Parathyroid adenoma (tissue), 2 donors: Measurements from ENCODE around the gene PBXIP1.
A peak's percentile ranks its signal among the peaks of the same experiment; 100 is the strongest.

ENCODE experiments used
- H2AFZ ChIP-seq: fragments of 300-600 bp; sonication (generic); one replicate; pipeline ENCODE4 v1.7.0; 2017; ENCODE audit warnings: antibody characterized with exemption, mild to moderate bottlenecking
- H3K27ac ChIP-seq: fragments of 300-600 bp; sonication (generic); one replicate; pipeline ENCODE4 v1.7.0; 2017
- H3K27me3 ChIP-seq: fragments of 300-600 bp; sonication (generic); one replicate; pipeline ENCODE4 v1.7.0; 2017; ENCODE audit warnings: low read length; ENCODE audit not compliant: control insufficient read depth, insufficient read depth
- H3K36me3 ChIP-seq: fragments of 300-600 bp; sonication (generic); one replicate; pipeline ENCODE4 v1.7.0; 2017; ENCODE audit warnings: low read length; ENCODE audit not compliant: control insufficient read depth, insufficient read depth
- H3K4me1 ChIP-seq: fragments of 300-600 bp; sonication (generic); one replicate; pipeline ENCODE4 v1.7.0; 2017; ENCODE audit warnings: control low read depth
- H3K4me2 ChIP-seq: fragments of 300-600 bp; sonication (generic); one replicate; pipeline ENCODE4 v1.7.0; 2017; ENCODE audit warnings: low read length
- H3K4me3 ChIP-seq: fragments of 300-600 bp; sonication (generic); one replicate; pipeline ENCODE4 v1.7.0; 2017; ENCODE audit warnings: low read depth, low read length
- H3K79me2 ChIP-seq: fragments of 300-600 bp; sonication (generic); one replicate; pipeline ENCODE4 v1.7.0; 2017; ENCODE audit warnings: control low read depth
- H3K9ac ChIP-seq: fragments of 300-600 bp; sonication (generic); one replicate; pipeline ENCODE4 v1.7.0; 2017; ENCODE audit warnings: mild to moderate bottlenecking
- H3K9me3 ChIP-seq: fragments of 300-600 bp; sonication (generic); one replicate; pipeline ENCODE4 v1.7.0; 2017; ENCODE audit warnings: low read length; ENCODE audit not compliant: control insufficient read depth
- CTCF ChIP-seq: fragments of 300-600 bp; sonication (generic); IDR thresholded peaks from one replicate; pipeline ENCODE4 v1.7.0; 2017; ENCODE audit warnings: antibody characterized with exemption, mild to moderate bottlenecking
- donor health status: primary hyperparathyroidism.

Gene PBXIP1

DNA sequence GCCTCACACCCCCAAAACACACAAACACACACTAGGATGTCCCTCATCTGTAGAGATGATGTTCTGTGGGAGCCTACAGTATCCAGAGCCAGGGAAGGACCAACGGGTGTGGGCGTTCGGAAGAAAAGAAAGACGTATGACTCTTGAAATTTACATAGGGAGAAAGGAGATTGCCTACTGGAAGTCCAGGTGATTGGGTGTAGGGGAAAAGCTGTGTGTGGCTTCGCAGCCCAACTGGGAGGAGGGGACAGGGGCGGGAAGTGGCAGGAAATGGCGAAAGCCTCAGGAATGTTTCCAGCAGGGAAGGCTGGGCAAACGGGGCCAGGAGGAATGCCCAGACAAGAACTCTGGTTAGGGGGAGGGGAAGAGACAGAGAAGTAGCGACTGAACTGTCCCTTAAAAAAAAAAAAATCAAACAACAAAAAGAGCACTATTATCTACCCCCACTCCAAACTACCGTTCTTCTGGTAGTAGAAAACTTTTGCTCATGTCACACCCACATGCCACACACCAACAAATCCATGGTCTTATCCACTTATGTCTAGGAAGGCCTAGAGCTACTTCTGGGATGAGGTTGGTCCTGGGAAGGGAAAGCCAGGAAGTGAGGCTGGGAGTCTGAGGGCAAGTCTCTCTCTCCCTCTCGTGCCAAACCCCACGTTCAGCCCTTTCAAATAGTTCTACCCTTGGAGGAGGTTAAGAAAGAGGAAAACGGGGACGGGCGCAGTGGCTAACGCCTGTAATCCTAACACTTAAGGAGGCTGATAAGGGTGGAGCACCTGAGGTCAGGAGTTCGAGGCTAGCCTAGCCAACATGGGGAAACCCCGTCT is 16.8 kb upstream of the PBXIP1 start:
- no peaks in the 10 kb centered on the region for H3K27me3 ChIP-seq
- H3K4me3 ChIP-seq = peak overlapping the region; percentile 94
- H3K4me1 ChIP-seq = peaks cover 7% of the 10 kb centered on the region
- no peaks in the 10 kb centered on the region for H3K9me3 ChIP-seq
- no peak for TF ChIP-seq CTCF
- no peak overlapping the region for H2AFZ ChIP-seq
- H3K27ac ChIP-seq = peak overlapping the region; percentile 98
- H3K9ac ChIP-seq = no peak overlapping the region
- no peaks in the 10 kb centered on the region for H3K36me3 ChIP-seq
- peak overlapping the region; percentile 91 for H3K4me2 ChIP-seq
- H3K79me2 ChIP-seq = peaks cover 2% of the 10 kb centered on the region

DNA sequence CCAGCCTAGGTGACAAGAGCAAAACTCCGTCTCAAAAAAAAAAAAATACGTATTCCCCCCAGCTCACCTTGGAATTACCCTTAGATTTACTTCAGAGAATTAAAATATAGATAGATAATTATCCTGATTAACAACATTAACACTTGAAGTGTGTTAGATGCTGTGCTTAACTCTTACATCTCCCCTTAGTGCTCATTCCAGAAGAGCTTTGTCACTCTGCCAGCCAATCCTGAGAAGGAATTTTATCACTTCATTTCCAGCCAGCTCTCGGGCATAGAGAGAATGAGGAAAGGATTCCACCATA is 16.3 kb upstream of the PBXIP1 start:
- no peaks in the 10 kb centered on the region for H3K79me2 ChIP-seq
- H3K4me3 ChIP-seq = peak overlapping the region; percentile 94
- H2AFZ ChIP-seq = no peak overlapping the region
- no peaks in the 10 kb centered on the region for H3K36me3 ChIP-seq
- peak overlapping the region; percentile 91 for H3K4me2 ChIP-seq
- peak overlapping the region; percentile 98 for H3K27ac ChIP-seq
- no peak overlapping the region for H3K9ac ChIP-seq
- no peak for TF ChIP-seq CTCF
- no peaks in the 10 kb centered on the region for H3K27me3 ChIP-seq
- peaks cover 7% of the 10 kb centered on the region for H3K4me1 ChIP-seq
- no peaks in the 10 kb centered on the region for H3K9me3 ChIP-seq

DNA sequence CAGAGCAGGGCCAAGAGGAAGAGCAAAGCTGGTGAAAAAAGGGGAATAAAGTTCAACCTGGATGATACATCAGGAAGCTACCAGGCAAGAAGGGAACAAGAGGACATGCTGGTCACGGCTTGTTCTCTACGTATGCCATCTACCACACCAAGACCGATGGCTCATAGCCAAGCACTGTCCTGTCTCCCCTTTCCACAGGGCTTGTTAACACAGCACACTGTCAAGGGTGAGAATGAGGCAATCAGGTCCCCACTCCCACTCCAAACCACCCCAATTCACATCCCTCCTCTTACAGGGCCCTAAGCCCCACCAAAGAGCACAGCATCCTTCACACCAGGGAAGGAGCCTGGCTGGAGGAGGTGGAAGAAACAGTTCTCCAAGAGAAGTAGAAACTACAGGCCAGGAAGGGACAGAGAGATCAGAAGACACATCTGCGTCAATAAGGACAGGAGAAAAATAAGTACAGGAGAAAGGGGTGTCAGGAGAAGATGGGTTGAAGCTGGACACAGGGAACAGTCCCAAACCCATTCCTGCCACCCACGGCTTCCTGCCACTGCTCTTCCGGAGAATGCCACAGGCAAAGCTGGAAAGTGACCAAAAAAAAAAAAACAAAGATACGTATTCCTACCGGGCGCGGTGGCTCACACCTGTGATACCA is 15.6 kb upstream of the PBXIP1 start:
- no peaks in the 10 kb centered on the region for H3K27me3 ChIP-seq
- H3K36me3 ChIP-seq = no peaks in the 10 kb centered on the region
- H3K9ac ChIP-seq = no peak overlapping the region
- H2AFZ ChIP-seq = no peak overlapping the region
- peaks cover 7% of the 10 kb centered on the region for H3K4me1 ChIP-seq
- H3K4me2 ChIP-seq = peak overlapping the region; percentile 64
- TF ChIP-seq CTCF = no peak
- peak overlapping the region; percentile 45 for H3K4me3 ChIP-seq
- no peaks in the 10 kb centered on the region for H3K79me2 ChIP-seq
- no peaks in the 10 kb centered on the region for H3K9me3 ChIP-seq
- H3K27ac ChIP-seq = peak overlapping the region; percentile 98

DNA sequence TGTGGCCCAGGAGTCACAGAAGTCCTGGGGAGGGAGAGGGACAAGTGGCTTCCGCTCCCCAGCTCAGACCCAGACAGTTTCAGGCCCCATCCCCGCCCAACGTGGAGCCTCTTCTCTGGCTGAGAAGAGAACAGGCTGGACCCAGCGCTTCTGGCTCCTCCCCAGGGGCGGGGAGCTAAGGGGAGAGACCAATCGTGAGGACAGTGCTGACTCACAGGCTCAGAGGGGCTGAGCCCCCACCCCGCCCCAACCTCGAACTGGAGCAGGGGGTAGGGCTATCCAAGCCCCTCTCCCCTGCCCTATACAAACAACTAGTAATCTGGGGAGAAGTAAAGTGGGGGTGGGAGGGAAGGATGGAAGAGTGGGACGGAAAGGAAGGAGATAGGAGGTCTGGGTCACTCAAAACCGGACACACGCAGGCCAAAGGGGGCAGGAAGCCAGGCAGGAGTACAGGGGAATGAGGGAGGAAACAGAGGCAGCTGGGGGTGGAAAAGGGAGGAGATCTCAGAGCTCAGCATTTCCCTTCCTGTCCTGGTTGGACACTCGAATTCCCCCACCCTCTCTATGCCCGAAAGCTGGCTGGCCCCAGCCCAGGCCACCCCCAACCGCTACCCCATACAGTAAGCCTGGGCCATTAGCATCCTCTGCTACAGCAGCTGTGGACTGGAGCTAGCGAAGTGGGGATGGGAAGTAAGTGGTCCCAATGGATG is 14.9 kb upstream of the PBXIP1 start, which contains the start of gene SHC1:
Gene SHC1 (minus strand): TSS at position 117 of the 710 bp plus-strand sequence. CDS start 221 bp downstream, outside the sequence.
- no peak for TF ChIP-seq CTCF
- Histone ChIP-seq H3K27me3 (no peaks in the 10 kb centered on the region), H3K4me1 (peaks cover 7% of the 10 kb centered on the region), H3K27ac (peak within 1 kb of the TSS; percentile 98), H3K9ac (no peak within 1 kb of the TSS), H3K4me2 (peak within 1 kb of the TSS; percentile 64), H3K36me3 (no peaks in the 10 kb centered on the region), H3K4me3 (peak within 1 kb of the TSS; percentile 45), H3K79me2 (no peaks in the 10 kb centered on the region), H3K9me3 (no peaks in the 10 kb centered on the region), H2AFZ (no peak within 1 kb of the TSS)
